IMR-90 (cell line): Measurements from ENCODE around the gene ADAM15. TPM values are rescaled to one million over a fixed set of nuclear protein-coding genes. Genes with fewer than 3 reads are reported as not detected.

Source experiments
- ATAC-seq: fragments of 200-7000 bp; cut with Tn5 transposase; 2 replicates; pipeline ENCODE4 v1.9.1; 2020; ENCODE audit warnings: low read depth, mild to moderate bottlenecking, moderate library complexity
- BruUV-seq: library from RNA; stranded (reverse); fragments of 400-500 nt; replicated peaks from 2 replicates; lab custom pipeline; 2021; lab: Mats Ljungman, UMichigan
- CTCF ChIA-PET: fragments of 300-600 bp; formaldehyde crosslinking; extraction: SDS; loops from one replicate; lab custom pipeline; 2021; ENCODE audit warnings: antibody characterized with exemption; lab: Yijun Ruan, JAX
- POLR2A ChIA-PET: fragments of 300-600 bp; sonication (Branson Sonifier 250); formaldehyde crosslinking; loops from one replicate; lab custom pipeline; 2022; ENCODE audit warnings: antibody characterized with exemption; ENCODE audit not compliant: unreplicated experiment; lab: Charles Lee
- DNase-seq: peaks from one replicate; pipeline ENCODE4 v3.0.0; 2013
- H2AFZ ChIP-seq: replicated peaks from 2 replicates; pipeline ENCODE3; 2013; ENCODE audit warnings: low read length, mild to moderate bottlenecking; ENCODE audit not compliant: poor library complexity
- H2AK5ac ChIP-seq: 2 replicates; pipeline ENCODE4 v1.6.1; 2013; ENCODE audit warnings: low read depth, low read length, inconsistent platforms
- H2AK9ac ChIP-seq: replicated peaks from 2 replicates; pipeline ENCODE3; 2013; ENCODE audit warnings: mild to moderate bottlenecking, low read depth, low read length, moderate library complexity; ENCODE audit not compliant: poor library complexity
- H2BK120ac ChIP-seq: 2 replicates; pipeline ENCODE4 v1.6.1; 2013; ENCODE audit warnings: low read depth, low read length, inconsistent platforms
- H2BK15ac ChIP-seq: 3 replicates; pipeline ENCODE4 v1.6.1; 2013; ENCODE audit warnings: low read depth, low read length, inconsistent platforms
- H2BK20ac ChIP-seq: 2 replicates; pipeline ENCODE4 v1.6.1; 2013; ENCODE audit warnings: low read depth, mild to moderate bottlenecking, inconsistent platforms, low read length, moderate library complexity
- H2BK5ac ChIP-seq: 2 replicates; pipeline ENCODE4 v1.6.1; 2013; ENCODE audit warnings: mild to moderate bottlenecking, low read depth, low read length, inconsistent platforms; ENCODE audit not compliant: poor library complexity, severe bottlenecking
- H3K14ac ChIP-seq: replicated peaks from 2 replicates; pipeline ENCODE4 v1.6.1; 2013; ENCODE audit warnings: low read depth, low read length, inconsistent platforms
- H3K18ac ChIP-seq: 2 replicates; pipeline ENCODE4 v1.6.1; 2013; ENCODE audit warnings: low read depth, low read length, control low read depth
- H3K23ac ChIP-seq: 2 replicates; pipeline ENCODE4 v1.6.1; 2013; ENCODE audit warnings: low read depth, low read length, inconsistent platforms
- H3K27ac ChIP-seq: 2 replicates; pipeline ENCODE4 v1.5.1; 2013; ENCODE audit warnings: mild to moderate bottlenecking, control low read depth, low read length; ENCODE audit not compliant: insufficient read depth
- H3K27me3 ChIP-seq: 2 replicates; pipeline ENCODE4 v1.6.1; 2013; ENCODE audit warnings: low read length; ENCODE audit not compliant: control insufficient read depth, insufficient read depth
- H3K36me3 ChIP-seq: 2 replicates; pipeline ENCODE4 v1.6.1; 2013; ENCODE audit warnings: low read length, mixed read lengths; ENCODE audit not compliant: control insufficient read depth, insufficient read depth
- H3K4ac ChIP-seq: 2 replicates; pipeline ENCODE4 v1.6.1; 2013; ENCODE audit warnings: low read depth, low read length, inconsistent platforms
- H3K4me1 ChIP-seq: 2 replicates; pipeline ENCODE4 v1.6.1; 2013; ENCODE audit warnings: low read length, mixed read lengths; ENCODE audit not compliant: control insufficient read depth, insufficient read depth
- H3K4me2 ChIP-seq: 2 replicates; pipeline ENCODE4 v1.6.1; 2013; ENCODE audit warnings: low read depth, mild to moderate bottlenecking, control low read depth, low read length, moderate library complexity
- H3K4me3 ChIP-seq: 2 replicates; pipeline ENCODE4 v1.5.1; 2013; ENCODE audit warnings: low read depth, mild to moderate bottlenecking, control low read depth, low read length, moderate library complexity; ENCODE audit not compliant: insufficient read depth
- H3K56ac ChIP-seq: 2 replicates; pipeline ENCODE4 v1.6.1; 2013; ENCODE audit warnings: low read length, inconsistent platforms; ENCODE audit not compliant: insufficient read depth; ENCODE audit errors: extremely low read depth
- H3K79me1 ChIP-seq, 2 experiments: 2 replicates each; pipeline ENCODE4 v1.6.1; 2013; ENCODE audit warnings: low read length in 2 of 2, inconsistent platforms in 1 of 2, low read depth in 1 of 2
- H3K9ac ChIP-seq: 2 replicates; pipeline ENCODE4 v1.6.1; 2013; ENCODE audit warnings: low read depth, low read length, control low read depth
- H3K9me1 ChIP-seq: 2 replicates; pipeline ENCODE4 v1.6.1; 2013; ENCODE audit warnings: low read length, inconsistent platforms; ENCODE audit not compliant: insufficient read depth
- H3K9me3 ChIP-seq: 2 replicates; pipeline ENCODE4 v1.6.1; 2013; ENCODE audit warnings: low read length; ENCODE audit not compliant: control insufficient read depth, insufficient read depth
- H4K20me1 ChIP-seq: 2 replicates; pipeline ENCODE4 v1.6.1; 2013; ENCODE audit warnings: low read length, inconsistent platforms; ENCODE audit not compliant: insufficient read depth
- H4K5ac ChIP-seq: 2 replicates; pipeline ENCODE4 v1.6.1; 2013; ENCODE audit warnings: mild to moderate bottlenecking, low read depth, low read length, control low read depth
- H4K8ac ChIP-seq, 2 experiments: 2 replicates each; pipeline ENCODE4 v1.6.1; 2013; ENCODE audit warnings: low read depth in 2 of 2, low read length in 2 of 2, control low read depth in 1 of 2, inconsistent platforms in 1 of 2
- H4K91ac ChIP-seq: 2 replicates; pipeline ENCODE4 v1.6.1; 2013; ENCODE audit warnings: low read depth, low read length, inconsistent platforms; ENCODE audit not compliant: insufficient read depth
- CEBPB ChIP-seq: IDR thresholded peaks from 2 replicates; pipeline ENCODE4 v1.6.1; 2012; ENCODE audit warnings: low read depth, low read length, improper control_type of control experiment
- CHD1 ChIP-seq: IDR thresholded peaks from 2 replicates; pipeline ENCODE4 v1.6.1; 2012; ENCODE audit warnings: low read depth, low read length, improper control_type of control experiment
- CTCF ChIP-seq: conservative IDR thresholded peaks from 2 replicates; pipeline ENCODE4 v1.5.1; 2012; ENCODE audit warnings: mild to moderate bottlenecking, low read depth, low read length, improper control_type of control experiment
- ELK1 ChIP-seq: fragments of 150-350 bp; IDR thresholded peaks from 2 replicates; pipeline ENCODE4 v1.6.1; 2016; ENCODE audit warnings: low read depth, mild to moderate bottlenecking, low read length, moderate library complexity, borderline replicate concordance
- FOS ChIP-seq: fragments of 150-350 bp; IDR thresholded peaks from 2 replicates; pipeline ENCODE4 v1.6.1; 2016; ENCODE audit warnings: low read depth, low read length
- MAFK ChIP-seq: IDR thresholded peaks from 2 replicates; pipeline ENCODE4 v1.6.1; 2012; ENCODE audit warnings: low read depth, low read length, improper control_type of control experiment
- MAZ ChIP-seq: IDR thresholded peaks from 2 replicates; pipeline ENCODE4 v1.6.1; 2012; ENCODE audit warnings: low read depth, mild to moderate bottlenecking, low read length, improper control_type of control experiment, moderate library complexity, borderline replicate concordance
- MXI1 ChIP-seq: IDR thresholded peaks from 2 replicates; pipeline ENCODE4 v1.6.1; 2012; ENCODE audit warnings: low read depth, mild to moderate bottlenecking, low read length, moderate library complexity, borderline replicate concordance
- NFE2L2 ChIP-seq: fragments of 150-350 bp; IDR thresholded peaks from 2 replicates; pipeline ENCODE4 v1.6.1; 2016; ENCODE audit warnings: low read depth, mild to moderate bottlenecking, low read length
- RAD21 ChIP-seq: IDR thresholded peaks from 2 replicates; pipeline ENCODE4 v1.6.1; 2012; ENCODE audit warnings: low read length, improper control_type of control experiment
- RCOR1 ChIP-seq: IDR thresholded peaks from 2 replicates; pipeline ENCODE4 v1.6.1; 2012; ENCODE audit warnings: mild to moderate bottlenecking, low read length, improper control_type of control experiment; ENCODE audit not compliant: insufficient replicate concordance
- SMC3 ChIP-seq: fragments of 150-350 bp; IDR thresholded peaks from 2 replicates; pipeline ENCODE4 v1.6.1; 2016; ENCODE audit warnings: low read depth, mild to moderate bottlenecking, antibody characterized with exemption, low read length, moderate library complexity
- WGBS, 2 experiments: methylation state at CpG; one replicate each; pipeline versions ENCODE4 v1.1.5 to v1.1.7; 2013; ENCODE audit warnings: missing lambda C conversion rate in 2 of 2; ENCODE audit not compliant: insufficient read length in 1 of 2; ENCODE audit errors: extremely low coverage in 2 of 2; 5-methylcytosine and 5-hydroxymethylcytosine counted together
- dilution Hi-C: fragments of 300-500 bp; cut with HindIII; formaldehyde crosslinking; loops from one replicate; pipeline ENCODE4 v1.14.3; 2018; ENCODE audit warnings: low sequenced_read_pairs; ENCODE audit not compliant: unreplicated experiment
- in situ Hi-C: fragments of 300-500 bp; cut with MboI; formaldehyde crosslinking; loops from 3 replicates; pipeline ENCODE4 v1.14.3; 2019; ENCODE audit warnings: low sequenced_read_pairs, inconsistent platforms, mixed read lengths
- intact Hi-C: fragments of 100-400 bp; cut with micrococcal nuclease; formaldehyde crosslinking; loops from 2 replicates; pipeline ENCODE4 v1.10.0; 2022
- polyA plus RNA-seq, 3 experiments: library from polyadenylated mRNA; depleted of rRNA; stranded (reverse); fragments of >200 nt; gene quantifications; 2 replicates each; pipeline ENCODE4 v1.2.3, GENCODE V29; 2012; ENCODE audit warnings: low replicate concordance in 1 of 3
- total RNA-seq: library from RNA; depleted of rRNA; stranded (reverse); fragments of >200 nt; gene quantifications from 2 replicates; pipeline ENCODE4 v1.2.3, GENCODE V29; 2012

ADAM15 gene
- total and polyA plus RNA-seq, 2 of the 4 experiments (the other 2 are of a cell fraction): 25.6 to 52.4 TPM

GRCh38 chr1:155083052-155083541, 32.0 kb downstream of the ADAM15 start:
- ATAC-seq: no peak
- no peak overlapping the region for H3K27ac ChIP-seq
- H3K9me3 ChIP-seq: no peaks in the 10 kb centered on the region
- no TSS peak for BruUV-seq
- H4K20me1 ChIP-seq: peaks cover 11% of the 10 kb centered on the region
- H4K5ac ChIP-seq: no peak overlapping the region
- H2BK20ac ChIP-seq: no peak overlapping the region
- dilution Hi-C loops: no loop called here
- H2AK9ac ChIP-seq: no peak overlapping the region
- H4K8ac ChIP-seq: no peak overlapping the region
- intact Hi-C loops: loop anchor here (10.0 kb wide), 1 partner anchor 608 kb away; no protein-coding TSS in a partner anchor
- no peaks in the 10 kb centered on the region; a peak in 1 of 4 replicates for H3K79me1 ChIP-seq
- H2BK120ac ChIP-seq: no peak overlapping the region
- H4K91ac ChIP-seq: no peak overlapping the region
- H2BK5ac ChIP-seq: no peak overlapping the region
- H3K23ac ChIP-seq: no peak overlapping the region
- no peaks in the 10 kb centered on the region for H3K36me3 ChIP-seq
- H3K18ac ChIP-seq: no peak overlapping the region
- H3K14ac ChIP-seq: no peak overlapping the region
- H3K27me3 ChIP-seq: peaks cover 57% of the 10 kb centered on the region
- 49% methylated on average over 5 of the region's 6 CpGs; no CpG with 5 or more reads in 1 of the 2 experiments for WGBS, 2 experiments
- H3K56ac ChIP-seq: no peak overlapping the region
- H2BK15ac ChIP-seq: no peak overlapping the region
- peaks cover 11% of the 10 kb centered on the region; the same call in 1 of the 2 replicates for H3K4me1 ChIP-seq
- H3K4me3 ChIP-seq: no peak overlapping the region
- H3K4me2 ChIP-seq: no peak overlapping the region
- DNase-seq: no peak
- no peak overlapping the region for H2AK5ac ChIP-seq
- no peak overlapping the region for H2AFZ ChIP-seq
- peaks cover 5% of the 10 kb centered on the region for H3K9me1 ChIP-seq
- H3K4ac ChIP-seq: no peak overlapping the region
- TF ChIP-seq MAZ (no peak), CHD1 (no peak), MXI1 (no peak), RCOR1 (no peak), CEBPB (no peak), ELK1 (no peak), FOS (no peak), RAD21 (no peak), NFE2L2 (no peak), MAFK (no peak), SMC3 (no peak), CTCF (no peak)
- POLR2A ChIA-PET: no interaction called here
- CTCF ChIA-PET: no interaction called here
- in situ Hi-C loops: no loop called here
- no peak overlapping the region for H3K9ac ChIP-seq
